HG03064 (cell line): ENCODE measurements around the gene TMCC1.
"Not testable (repeated sequence)": the region's sequence is repeated elsewhere in the genome, so short reads cannot be mapped to it uniquely, and the experiment has no call there.

Source experiments
- ATAC-seq: cut with Tn5 transposase; IDR thresholded peaks from one replicate; pipeline ENCODE4 v1.9.1; 2021; ENCODE audit warnings: low read depth; ENCODE audit not compliant: unreplicated experiment

TMCC1 gene

GRCh38 chr3:129657261-129658046 lies 236.1 kb downstream of the TMCC1 start:
- ATAC-seq: no peak

GRCh38 chr3:129656659-129657247 lies 236.8 kb downstream of the TMCC1 start:
- ATAC-seq: no peak

GRCh38 chr3:129655291-129655700 lies 238.2 kb downstream of the TMCC1 start:
- ATAC-seq: no peak

DNA sequence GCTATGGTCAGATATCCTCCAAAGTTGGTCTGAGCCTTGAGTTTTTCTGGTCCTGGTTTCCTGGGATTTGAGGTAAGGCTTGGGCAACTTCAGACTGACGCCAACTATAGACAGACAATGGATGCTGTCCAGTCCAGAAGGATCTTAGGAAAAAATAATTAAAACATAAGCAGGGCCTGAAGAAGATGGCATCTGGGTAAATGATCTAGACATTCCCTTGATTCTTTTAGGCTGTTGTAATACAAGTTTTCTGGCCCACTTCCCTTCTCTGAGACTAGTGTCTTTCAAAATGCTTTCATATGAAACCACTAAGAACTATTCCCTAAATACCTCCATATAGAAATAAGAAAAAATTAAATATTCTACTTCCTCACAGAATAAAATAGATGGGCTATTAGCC lies 239.4 kb downstream of the TMCC1 start:
- ATAC-seq: no peak

DNA sequence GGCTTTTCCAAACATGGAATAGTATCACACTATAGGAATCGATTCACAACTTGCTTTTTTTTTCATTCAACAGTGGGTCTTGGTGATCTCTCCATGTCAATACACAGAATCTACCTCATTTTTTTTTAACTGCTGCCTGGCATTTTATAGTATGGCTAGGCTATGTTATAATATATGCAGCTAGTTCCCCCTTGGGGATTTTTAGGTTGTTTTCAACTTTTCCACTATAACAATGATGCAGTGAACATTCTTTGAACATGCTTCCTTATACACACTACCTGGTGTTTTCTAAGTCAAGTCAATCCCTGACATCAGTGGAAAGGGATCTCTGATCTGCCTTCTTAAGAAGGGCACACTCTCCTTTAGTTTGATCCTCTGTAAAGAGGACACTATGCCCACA lies 240.5 kb downstream of the TMCC1 start:
- ATAC-seq: no peak

- no peak for ATAC-seq
Measured at GRCh38 chr3:129651435-129652202, 241.9 kb downstream of the TMCC1 start.

GRCh38 chr3:129650256-129650872 lies 243.1 kb downstream of the TMCC1 start:
- ATAC-seq: no peak

- ATAC-seq: no peak
Measured at GRCh38 chr3:129648391-129648790, 245.1 kb downstream of the TMCC1 start.

DNA sequence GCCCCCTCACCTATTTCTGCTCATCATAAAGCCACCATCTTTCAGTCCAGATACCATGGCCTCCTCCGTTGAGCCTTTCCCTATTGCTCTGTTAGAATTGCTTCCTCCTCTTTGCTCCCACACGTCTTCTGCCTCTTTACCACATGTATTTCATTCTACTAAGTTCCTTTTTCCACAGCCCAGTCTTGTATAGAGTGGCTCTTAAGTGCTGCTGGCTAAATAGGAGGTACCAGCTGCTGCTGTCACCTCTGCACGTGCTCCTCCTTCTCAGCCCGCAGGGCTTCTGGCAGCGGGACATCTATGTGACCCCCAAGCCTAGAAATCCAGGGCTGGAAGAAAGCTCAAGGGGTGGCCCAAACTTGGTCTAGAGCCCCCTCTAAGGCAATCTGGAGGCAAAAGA lies 248.2 kb downstream of the TMCC1 start:
- ATAC-seq: no peak

- ATAC-seq: no peak
Measured at GRCh38 chr3:129644836-129645235, 248.7 kb downstream of the TMCC1 start.

- not testable (repeated sequence) for ATAC-seq
Measured at GRCh38 chr3:129641567-129642260, 251.8 kb downstream of the TMCC1 start.

GRCh38 chr3:129640985-129641384 lies 252.5 kb downstream of the TMCC1 start:
- not testable (repeated sequence) for ATAC-seq

DNA sequence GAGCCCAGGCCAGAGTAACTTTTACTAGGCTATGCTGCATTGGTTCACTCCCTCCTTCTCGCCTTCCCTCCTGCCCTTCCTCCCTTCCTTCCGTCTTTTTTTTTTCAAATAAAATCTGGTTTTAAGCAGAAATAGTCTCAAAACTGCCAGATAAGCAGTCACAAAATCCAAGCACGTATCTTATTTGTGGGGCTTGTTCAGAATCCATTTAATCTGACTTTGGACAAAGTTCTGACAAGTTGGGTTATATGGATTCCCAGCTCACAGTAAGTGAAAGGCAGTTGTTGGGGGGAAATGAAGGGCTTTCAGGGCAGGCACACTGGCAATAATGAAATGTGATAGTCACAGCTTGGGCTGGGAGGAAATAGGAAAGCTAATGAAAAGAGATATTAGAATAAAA lies 255.0 kb downstream of the TMCC1 start:
- ATAC-seq: no peak

GRCh38 chr3:129636082-129636481 lies 257.4 kb downstream of the TMCC1 start:
- no peak for ATAC-seq

DNA sequence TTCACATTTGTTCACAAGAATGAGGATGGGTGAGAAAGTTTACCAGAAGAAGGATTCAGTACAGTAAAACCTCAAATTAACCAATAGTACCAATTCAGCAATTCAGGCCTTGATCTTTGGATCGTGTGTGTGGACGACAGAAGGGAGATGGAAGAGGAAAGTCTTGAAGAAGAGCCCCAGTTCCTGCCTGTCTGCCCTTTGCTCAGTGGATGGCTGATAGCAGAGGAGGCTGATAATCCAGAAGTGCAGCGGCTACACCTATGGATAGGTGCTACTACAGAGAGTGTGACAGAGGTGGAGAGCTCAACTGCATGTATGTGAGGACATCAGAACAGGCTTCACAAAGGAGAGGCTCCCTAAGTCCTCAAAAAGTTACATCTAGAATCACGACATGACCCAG lies 257.9 kb downstream of the TMCC1 start:
- ATAC-seq: no peak

DNA sequence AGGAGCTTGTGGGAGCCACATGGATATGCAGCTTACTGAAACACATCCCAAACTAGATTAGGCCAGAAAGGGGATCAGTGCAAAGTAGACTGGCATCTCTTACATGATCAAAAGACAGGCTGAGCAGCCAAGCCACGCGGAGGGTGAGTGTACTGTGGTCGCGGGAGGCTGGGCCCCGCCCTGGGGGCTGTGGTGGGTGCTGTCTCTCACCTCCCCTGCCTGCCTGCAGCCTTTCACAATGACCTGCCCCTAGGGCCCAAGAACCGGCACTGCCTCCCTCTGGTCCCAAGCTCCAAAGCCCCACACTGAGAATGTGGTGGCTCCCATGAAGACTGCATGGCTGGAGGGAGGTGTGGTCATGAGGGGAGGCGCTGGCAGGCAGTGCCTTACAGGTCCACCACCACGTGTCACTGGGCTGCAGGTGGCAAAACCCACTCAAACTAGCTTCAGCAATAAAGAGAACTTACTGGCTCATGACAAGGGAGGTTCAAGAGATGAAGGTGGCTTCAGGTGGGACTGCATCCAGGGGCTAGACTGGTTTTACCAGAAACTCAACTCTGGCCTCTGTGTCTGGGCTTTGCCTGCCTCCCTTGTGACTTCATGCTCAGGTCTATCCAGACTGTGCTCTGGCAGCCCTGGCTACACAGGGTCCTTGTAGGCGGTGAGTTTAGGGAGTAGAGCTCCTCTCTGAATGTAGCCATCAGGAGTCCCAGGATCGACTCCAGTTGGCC lies 259.6 kb downstream of the TMCC1 start:
- no peak for ATAC-seq

GRCh38 chr3:129632977-129633376 lies 260.5 kb downstream of the TMCC1 start:
- ATAC-seq: no peak

- no peak for ATAC-seq
Measured at GRCh38 chr3:129632556-129632955, 261.0 kb downstream of the TMCC1 start.

GRCh38 chr3:129632056-129632455 lies 261.5 kb downstream of the TMCC1 start:
- ATAC-seq: no peak

- no peak for ATAC-seq
Measured at GRCh38 chr3:129629011-129629410, 264.5 kb downstream of the TMCC1 start.
